ENCODE measurements around the gene GFI1. TPM values are rescaled to one million over a fixed set of nuclear protein-coding genes. Genes with fewer than 3 reads are reported as not detected.
A peak's percentile ranks its signal among the peaks of the same experiment; 100 is the strongest.

GFI1 gene
- total RNA-seq, 4 donors from 2014 or later = 0.30 to 1.3 (median 1.1) TPM

- no peaks in the 10 kb centered on the region for H3K36me3 ChIP-seq
- H3K27ac ChIP-seq = peak overlapping the region in 1 of 4 donors; percentile 34
- peaks cover 0 to 70% (median 56%) of the 10 kb centered on the region in 4 donors for H3K4me1 ChIP-seq
- DNase-seq (ENCODE audit: low spot score in 2 of 2) = no peak
- no peaks in the 10 kb centered on the region for H3K9me3 ChIP-seq
- WGBS, 2 donors = 2 to 3% methylated on average over 55 to 56 of the region's 56 CpGs
- peaks cover 5 to 97% of the 10 kb centered on the region in 2 donors for H3K27me3 ChIP-seq
- peak overlapping the region in 3 of 4 donors; percentile 41 to 54 (median 50) for H3K4me3 ChIP-seq
- no peak for TF ChIP-seq CTCF (IDR thresholded peaks at IDR 0.05)
- TF ChIP-seq EP300 (IDR thresholded peaks at IDR 0.05) = no peak
- no peak for TF ChIP-seq POLR2A (IDR thresholded peaks at IDR 0.05)
Measured at GRCh38 chr1:92483610-92484471, 2.9 kb downstream of the GFI1 start.

- Histone ChIP-seq H3K9me3 (no peaks in the 10 kb centered on the region), H3K36me3 (no peaks in the 10 kb centered on the region), H3K27me3 (peaks cover 5 to 88% of the 10 kb centered on the region in 2 donors), H3K27ac (peak overlapping the region in 1 of 4 donors; percentile 34), H3K4me3 (peak overlapping the region; percentile 4 to 54 (median 46)), H3K4me1 (peaks cover 0 to 70% (median 56%) of the 10 kb centered on the region in 4 donors)
- TF ChIP-seq EP300 (IDR thresholded peaks at IDR 0.05) = no peak
- TF ChIP-seq CTCF (IDR thresholded peaks at IDR 0.05) = no peak
- TF ChIP-seq POLR2A (IDR thresholded peaks at IDR 0.05) = no peak
- WGBS, 2 donors = 2% methylated on average over 52 to 62 of the region's 62 CpGs
- DNase-seq (ENCODE audit: low spot score in 2 of 2) = no peak
Measured at GRCh38 chr1:92482665-92483609, 3.8 kb downstream of the GFI1 start.

DNA sequence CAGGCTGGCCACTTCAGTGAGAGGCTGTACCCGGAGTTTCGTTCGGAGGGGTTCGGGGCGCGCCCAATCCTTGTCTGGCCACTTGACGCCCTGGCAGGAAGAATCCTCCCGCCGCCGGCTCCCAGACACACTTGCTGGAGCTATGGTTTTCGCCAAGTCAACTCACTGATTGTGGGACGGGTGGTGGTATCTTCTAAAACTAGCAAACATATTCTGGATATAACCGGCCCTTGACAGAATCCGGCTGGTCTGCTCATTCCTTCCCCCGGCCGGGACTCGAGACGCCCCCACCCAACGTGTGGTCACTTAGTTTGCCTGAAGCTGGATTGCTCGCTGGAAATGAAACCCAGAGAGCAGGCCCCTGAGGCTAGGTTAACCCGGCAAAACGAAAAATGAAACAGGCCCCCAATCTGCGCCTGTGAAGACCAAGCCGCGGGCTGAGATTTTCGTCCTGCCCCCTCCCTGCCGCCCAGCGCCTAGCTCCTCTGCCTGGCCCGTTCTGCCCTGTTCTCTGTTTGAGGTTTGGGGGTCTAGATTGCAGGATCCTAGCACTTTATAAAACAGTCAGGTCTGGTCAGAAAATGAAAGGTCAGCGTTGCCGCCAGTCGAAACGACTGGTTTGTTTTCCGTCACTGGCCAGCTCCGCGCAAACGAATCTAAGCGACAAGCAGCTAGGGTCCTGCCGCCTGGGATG lies 4.6 kb downstream of the GFI1 start:
- no peaks in the 10 kb centered on the region for H3K36me3 ChIP-seq
- peak overlapping the region; percentile 4 to 54 (median 46) for H3K4me3 ChIP-seq
- no peak overlapping the region for H3K27ac ChIP-seq
- peaks cover 0 to 70% (median 56%) of the 10 kb centered on the region in 4 donors for H3K4me1 ChIP-seq
- peaks cover 5 to 79% of the 10 kb centered on the region in 2 donors for H3K27me3 ChIP-seq
- TF ChIP-seq CTCF (IDR thresholded peaks at IDR 0.05) = no peak
- TF ChIP-seq POLR2A (IDR thresholded peaks at IDR 0.05) = no peak
- no peak for TF ChIP-seq EP300 (IDR thresholded peaks at IDR 0.05)
- H3K9me3 ChIP-seq = no peaks in the 10 kb centered on the region
- WGBS, 2 donors = 7 to 13% methylated on average over 37 to 39 of the region's 39 CpGs
- DNase-seq (ENCODE audit: low spot score in 2 of 2) = no peak

DNA sequence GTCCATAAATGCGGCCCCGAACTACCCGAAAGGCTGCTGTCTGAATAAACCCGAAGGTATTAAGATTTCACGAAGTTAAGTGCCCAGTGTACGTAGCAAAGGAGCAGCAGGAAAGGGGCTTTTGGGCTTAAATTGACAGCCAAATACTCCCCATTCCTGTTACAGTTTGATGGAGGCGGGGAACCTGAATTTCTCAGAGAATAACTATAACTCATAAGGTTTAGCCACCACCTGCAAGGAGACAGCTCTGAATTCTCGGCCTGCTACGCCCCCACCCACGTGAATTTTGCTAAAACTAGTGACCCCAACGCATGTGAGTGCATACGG lies 5.2 kb downstream of the GFI1 start:
- WGBS, 2 donors = 17 to 30% methylated on average over 12 of the region's 12 CpGs
- Histone ChIP-seq H3K4me1 (peaks cover 0 to 64% (median 54%) of the 10 kb centered on the region in 4 donors), H3K4me3 (peak overlapping the region in 1 of 4 donors; percentile 50), H3K9me3 (no peaks in the 10 kb centered on the region), H3K27me3 (peaks cover 5 to 75% of the 10 kb centered on the region in 2 donors), H3K27ac (no peak overlapping the region), H3K36me3 (no peaks in the 10 kb centered on the region)
- TF ChIP-seq EP300 (IDR thresholded peaks at IDR 0.05) (no peak), CTCF (IDR thresholded peaks at IDR 0.05) (no peak)
- DNase-seq (ENCODE audit: low spot score in 2 of 2) = no peak

Data from tibial nerve (tissue), 4 donors.